NB4 (cell line): ENCODE measurements around the gene DDX59.

Experiments used
- DNase-seq: peaks from one replicate; pipeline ENCODE4 v3.0.0; 2010; ENCODE audit warnings: low read depth
- H3K4me3 ChIP-seq: one replicate; pipeline ENCODE4 v1.5.1; 2011; ENCODE audit warnings: mild to moderate bottlenecking, low read depth, low read length, moderate library complexity
- CTCF ChIP-seq: IDR thresholded peaks from one replicate; pipeline ENCODE4 v1.5.1; 2012; ENCODE audit warnings: low read depth, low read length
- MAX ChIP-seq: IDR thresholded peaks from 2 replicates; pipeline ENCODE4 v1.6.1; 2011; ENCODE audit warnings: low read depth, low read length
- MYC ChIP-seq: IDR thresholded peaks from 2 replicates; pipeline ENCODE4 v1.6.1; 2011; ENCODE audit warnings: low read depth, low read length
- POLR2A ChIP-seq: IDR thresholded peaks from 2 replicates; pipeline ENCODE4 v1.6.1; 2011; ENCODE audit warnings: mild to moderate bottlenecking; ENCODE audit not compliant: insufficient read length; ENCODE audit errors: extremely low read depth

The DDX59 gene

DNA sequence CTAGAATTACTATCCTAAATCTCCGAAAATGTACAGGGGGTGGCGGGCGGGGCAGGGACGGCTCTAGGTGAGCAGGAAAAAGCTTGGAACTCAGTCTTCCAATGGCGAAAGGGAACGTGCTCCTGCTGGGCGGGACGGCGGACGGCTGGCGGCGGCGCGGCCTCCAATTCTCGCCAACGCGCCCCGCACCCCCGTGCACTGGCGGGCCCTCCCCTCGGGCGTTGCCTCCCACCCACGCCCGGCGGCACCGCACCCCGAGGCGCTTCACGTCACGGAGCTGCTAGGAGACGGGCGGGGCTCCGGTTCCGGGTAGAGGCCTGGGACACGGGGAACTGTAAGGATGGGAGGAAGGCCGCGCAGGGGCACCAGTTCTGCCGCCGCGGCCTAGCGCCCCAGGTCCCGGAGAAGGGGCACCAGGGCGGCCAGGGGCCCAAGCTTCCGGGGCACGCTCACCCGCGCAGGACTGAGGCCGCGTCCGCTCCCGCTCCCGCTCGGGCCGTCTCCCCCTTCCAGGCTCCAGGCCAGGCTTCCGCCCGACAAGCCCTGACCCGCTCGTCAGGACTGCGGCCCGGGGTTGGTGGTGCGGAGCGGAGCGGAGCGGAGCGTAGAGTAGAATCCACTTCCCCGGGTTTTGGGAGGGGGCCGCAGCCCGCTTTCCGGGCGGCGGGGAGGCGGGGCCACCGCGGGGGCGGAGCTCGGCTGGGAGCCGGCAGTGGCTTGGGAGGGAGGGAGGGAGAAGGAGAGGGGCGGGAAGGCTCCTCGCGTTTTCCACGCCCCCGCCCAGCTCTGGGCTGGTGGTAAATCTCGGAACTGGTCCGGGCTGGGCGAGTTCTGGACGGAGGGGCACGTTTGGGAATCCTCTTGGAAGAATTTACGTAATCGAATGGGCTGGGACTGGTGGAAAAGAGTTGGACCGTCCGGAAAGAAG lies at the start of gene DDX59:
TSS of gene DDX59 (minus strand) at position 594 of the 928 bp plus-strand sequence. CDS start 3,167 bp downstream, outside the sequence.
- peak within 1 kb of the TSS; percentile 86 for H3K4me3 ChIP-seq
- peak; percentile 96 for DNase-seq
- TF ChIP-seq POLR2A (peak; percentile 63), MYC (peak; percentile 35), CTCF (no peak)

- no peak for TF ChIP-seq CTCF
- TF ChIP-seq MAX, result no peak
- TF ChIP-seq MYC, result no peak
- no peak overlapping the region for H3K4me3 ChIP-seq
- no peak for DNase-seq
These were observed 44.9 kb upstream of the DDX59 start for GRCh38 chr1:200714504-200715187.

- no peak for DNase-seq
- no peak overlapping the region for H3K4me3 ChIP-seq
- TF ChIP-seq MAX, result no peak
- no peak for TF ChIP-seq POLR2A
- TF ChIP-seq CTCF, result no peak
- no peak for TF ChIP-seq MYC
These were observed 40.5 kb upstream of the DDX59 start for GRCh38 chr1:200710166-200710565.

GRCh38 chr1:200708769-200709168 lies 39.1 kb upstream of the DDX59 start:
- TF ChIP-seq CTCF, result no peak
- TF ChIP-seq POLR2A, result no peak
- no peak for TF ChIP-seq MYC
- TF ChIP-seq MAX, result no peak
- no peak overlapping the region for H3K4me3 ChIP-seq
- DNase-seq, result no peak

DNA sequence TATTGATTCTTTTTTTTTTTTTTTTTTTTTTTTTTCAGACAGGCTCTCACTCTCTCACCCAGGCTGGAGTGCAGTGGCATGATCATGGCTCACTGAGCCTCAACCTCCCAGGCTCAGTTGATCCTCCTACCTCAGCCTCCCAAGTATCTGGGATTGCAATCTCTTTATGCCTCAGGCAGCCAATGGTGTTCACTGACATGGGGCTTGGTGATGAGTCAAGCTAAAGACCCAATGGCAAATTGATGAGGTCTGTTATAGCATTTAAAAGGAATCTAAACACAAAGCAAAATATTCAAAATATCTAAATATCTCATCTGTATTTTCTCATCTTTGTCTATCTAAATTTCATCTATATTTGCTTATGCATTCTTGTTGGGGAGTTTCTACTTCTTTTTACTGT lies 38.5 kb upstream of the DDX59 start:
- H3K4me3 ChIP-seq, result no peak overlapping the region
- TF ChIP-seq CTCF, result no peak
- TF ChIP-seq MYC, result no peak
- no peak for TF ChIP-seq MAX
- no peak for TF ChIP-seq POLR2A
- no peak for DNase-seq
